Naive B cell (primary cell): ENCODE data around the gene TOB1. TPM values are rescaled to one million over a fixed set of nuclear protein-coding genes. Genes with fewer than 3 reads are reported as not detected.
"Not testable (repeated sequence)": the region's sequence is repeated elsewhere in the genome, so short reads cannot be mapped to it uniquely, and the experiment has no call there.

ENCODE experiments used
- ATAC-seq, 2 donors: fragments of 150-1000 bp; cut with Tn5 transposase; 2 replicates each; pipeline ENCODE4 v1.10.0; 2021; ENCODE audit warnings: low read depth in 2 of 2, mild to moderate bottlenecking in 2 of 2, moderate library complexity in 2 of 2
- DNase-seq: peaks from one replicate; pipeline ENCODE4 v3.0.0; 2022
- H3K27ac Mint-ChIP-seq, 6 donors: one replicate each; pipeline ENCODE4 v1.8.0; 2020 to 2022; ENCODE audit warnings: mild to moderate bottlenecking in 6 of 6, mixed read lengths in 6 of 6, moderate library complexity in 5 of 6, inconsistent platforms in 2 of 6
- H3K27me3 Mint-ChIP-seq, 3 donors: one replicate each; pipeline ENCODE4 v1.8.0; 2021 to 2022; ENCODE audit warnings: mixed read lengths in 3 of 3, mild to moderate bottlenecking in 1 of 3
- H3K36me3 Mint-ChIP-seq, 2 donors: one replicate each; pipeline ENCODE4 v1.8.0; 2020 to 2022; ENCODE audit warnings: mixed read lengths in 2 of 2, inconsistent platforms in 1 of 2, mild to moderate bottlenecking in 1 of 2
- H3K4me1 Mint-ChIP-seq, 3 donors: one replicate each; pipeline ENCODE4 v1.8.0; 2020 to 2022; ENCODE audit warnings: mixed read lengths in 3 of 3, inconsistent platforms in 1 of 3, mild to moderate bottlenecking in 1 of 3, moderate library complexity in 1 of 3
- H3K4me3 Mint-ChIP-seq, 8 donors: one replicate each; pipeline ENCODE4 v1.8.0; 2020 to 2022; ENCODE audit warnings: mild to moderate bottlenecking in 8 of 8, mixed read lengths in 8 of 8, moderate library complexity in 8 of 8, inconsistent platforms in 2 of 8
- H3K9me3 Mint-ChIP-seq, 7 donors: one replicate each; pipeline ENCODE4 v1.8.0; 2020 to 2022; ENCODE audit warnings: mixed read lengths in 7 of 7, mild to moderate bottlenecking in 5 of 7, inconsistent platforms in 2 of 7, moderate library complexity in 1 of 7
- polyA plus RNA-seq, 6 donors: library from polyadenylated mRNA; unstranded; fragments of 300-500 nt; fragmentation: Illumina TruSeq; gene quantifications; one replicate each; pipeline ENCODE4 v1.2.3, GENCODE V29; 2021; ENCODE audit warnings: low read depth in 6 of 6

The TOB1 gene
- polyA plus RNA-seq, 6 donors from 2014 or later = 1.9 to 14.2 (median 9.3) TPM

GRCh38 chr17:50859727-50860126 is 6.4 kb downstream of the TOB1 start:
- ATAC-seq, H3K36me3 Mint-ChIP-seq, H3K9me3 Mint-ChIP-seq, H3K27ac Mint-ChIP-seq, H3K4me3 Mint-ChIP-seq, H3K27me3 Mint-ChIP-seq, DNase-seq: not testable (repeated sequence)
- H3K4me1 Mint-ChIP-seq = peaks cover 5 to 18% (median 12%) of the 10 kb centered on the region in 3 donors

GRCh38 chr17:50858486-50859225 is 7.5 kb downstream of the TOB1 start:
- H3K4me1 Mint-ChIP-seq = peaks cover 5 to 8% (median 6%) of the 10 kb centered on the region in 3 donors

GRCh38 chr17:50856431-50856830 is 9.7 kb downstream of the TOB1 start:
- Mint-ChIP-seq H3K27ac (no peak overlapping the region), H3K4me1 (peaks cover 13 to 15% (median 14%) of the 10 kb centered on the region in 3 donors), H3K4me3 (no peak overlapping the region), H3K27me3 (no peaks in the 10 kb centered on the region), H3K9me3 (no peaks in the 10 kb centered on the region), H3K36me3 (no peaks in the 10 kb centered on the region)
- ATAC-seq (no peak), DNase-seq (no peak)

More at GRCh38 chr17:50858486-50859225, 7.5 kb downstream of the TOB1 start:
- Mint-ChIP-seq H3K36me3 (no peaks in the 10 kb centered on the region), H3K27me3 (no peaks in the 10 kb centered on the region), H3K4me3 (no peak overlapping the region), H3K9me3 (no peaks in the 10 kb centered on the region), H3K27ac (no peak overlapping the region)
- ATAC-seq = no peak
- no peak for DNase-seq

GRCh38 chr17:50855708-50856330 is 10.3 kb downstream of the TOB1 start:
- H3K27me3 Mint-ChIP-seq = no peaks in the 10 kb centered on the region
- H3K9me3 Mint-ChIP-seq = no peaks in the 10 kb centered on the region

GRCh38 chr17:50853781-50854180 is 12.4 kb downstream of the TOB1 start:
- H3K27ac Mint-ChIP-seq = no peak overlapping the region
- H3K9me3 Mint-ChIP-seq = peaks cover 0 to 2% (median 2%) of the 10 kb centered on the region in 7 donors
- peaks cover 0 to 2% of the 10 kb centered on the region in 2 donors for H3K36me3 Mint-ChIP-seq

More at GRCh38 chr17:50855708-50856330, 10.3 kb downstream of the TOB1 start:
- Mint-ChIP-seq H3K27ac (no peak overlapping the region), H3K4me1 (peaks cover 13 to 15% (median 15%) of the 10 kb centered on the region in 3 donors), H3K4me3 (no peak overlapping the region), H3K36me3 (no peaks in the 10 kb centered on the region)
- DNase-seq = no peak
- no peak for ATAC-seq

GRCh38 chr17:50853015-50853615 is 13.0 kb downstream of the TOB1 start:
- Mint-ChIP-seq H3K4me3 (peak overlapping the region in 4 of 8 donors; percentile 53 to 85 (median 78)), H3K27me3 (no peaks in the 10 kb centered on the region)

More at GRCh38 chr17:50853781-50854180, 12.4 kb downstream of the TOB1 start:
- Mint-ChIP-seq H3K4me1 (peaks cover 13 to 15% (median 15%) of the 10 kb centered on the region in 3 donors), H3K4me3 (peak overlapping the region in 1 of 8 donors; percentile 66), H3K27me3 (no peaks in the 10 kb centered on the region)
- ATAC-seq = no peak
- DNase-seq = no peak

GRCh38 chr17:50850640-50851039 is 15.5 kb downstream of the TOB1 start:
- peaks cover 0 to 14% (median 7%) of the 10 kb centered on the region in 7 donors for H3K9me3 Mint-ChIP-seq
- H3K27ac Mint-ChIP-seq = no peak overlapping the region
- H3K27me3 Mint-ChIP-seq = no peaks in the 10 kb centered on the region
- no peak for DNase-seq
- H3K36me3 Mint-ChIP-seq = peaks cover 0 to 9% of the 10 kb centered on the region in 2 donors
- peaks cover 13 to 15% (median 15%) of the 10 kb centered on the region in 3 donors for H3K4me1 Mint-ChIP-seq
- H3K4me3 Mint-ChIP-seq = no peak overlapping the region
- ATAC-seq = no peak

More at GRCh38 chr17:50853015-50853615, 13.0 kb downstream of the TOB1 start:
- Mint-ChIP-seq H3K4me1 (peaks cover 13 to 15% (median 15%) of the 10 kb centered on the region in 3 donors), H3K36me3 (peaks cover 0 to 9% of the 10 kb centered on the region in 2 donors), H3K27ac (peak overlapping the region in 5 of 6 donors; percentile 15 to 96 (median 74)), H3K9me3 (peaks cover 0 to 9% (median 7%) of the 10 kb centered on the region in 7 donors)
- DNase-seq = no peak
- ATAC-seq = no peak

- Mint-ChIP-seq H3K9me3 (peaks cover 0 to 14% (median 7%) of the 10 kb centered on the region in 7 donors), H3K4me3 (no peak overlapping the region), H3K4me1 (peaks cover 13 to 15% (median 15%) of the 10 kb centered on the region in 3 donors), H3K36me3 (peaks cover 0 to 9% of the 10 kb centered on the region in 2 donors), H3K27me3 (no peaks in the 10 kb centered on the region), H3K27ac (peak overlapping the region in 1 of 6 donors; percentile 58)
- DNase-seq (no peak), ATAC-seq (no peak)
Observed at GRCh38 chr17:50848711-50849110, 17.4 kb downstream of the TOB1 start.

- ATAC-seq (no peak), DNase-seq (no peak)
- Mint-ChIP-seq H3K27me3 (no peaks in the 10 kb centered on the region), H3K4me1 (peaks cover 13 to 15% (median 15%) of the 10 kb centered on the region in 3 donors), H3K9me3 (peaks cover 0 to 14% (median 7%) of the 10 kb centered on the region in 7 donors), H3K27ac (no peak overlapping the region), H3K36me3 (peaks cover 0 to 9% of the 10 kb centered on the region in 2 donors), H3K4me3 (no peak overlapping the region)
Observed at GRCh38 chr17:50848039-50848438, 18.1 kb downstream of the TOB1 start.

GRCh38 chr17:50847566-50847965 is 18.6 kb downstream of the TOB1 start:
- ATAC-seq (no peak), DNase-seq (no peak)
- no peak overlapping the region for H3K27ac Mint-ChIP-seq
- H3K4me1 Mint-ChIP-seq = peaks cover 9 to 13% (median 11%) of the 10 kb centered on the region in 3 donors
- H3K9me3 Mint-ChIP-seq = peaks cover 0 to 14% (median 7%) of the 10 kb centered on the region in 7 donors
- H3K27me3 Mint-ChIP-seq = no peaks in the 10 kb centered on the region
- no peak overlapping the region for H3K4me3 Mint-ChIP-seq
- peaks cover 0 to 9% of the 10 kb centered on the region in 2 donors for H3K36me3 Mint-ChIP-seq

GRCh38 chr17:50845240-50846147 is 20.7 kb downstream of the TOB1 start:
- Mint-ChIP-seq H3K4me1 (peaks cover 0 to 4% (median 0%) of the 10 kb centered on the region in 3 donors), H3K9me3 (peaks cover 0 to 14% (median 7%) of the 10 kb centered on the region in 7 donors), H3K36me3 (peaks cover 0 to 9% of the 10 kb centered on the region in 2 donors), H3K4me3 (no peak overlapping the region), H3K27me3 (no peaks in the 10 kb centered on the region), H3K27ac (no peak overlapping the region)
- DNase-seq (no peak), ATAC-seq (no peak)

GRCh38 chr17:50844117-50844700 is 21.9 kb downstream of the TOB1 start:
- ATAC-seq (no peak), DNase-seq (no peak)
- peak overlapping the region in 1 of 6 donors; percentile 37 for H3K27ac Mint-ChIP-seq
- H3K9me3 Mint-ChIP-seq = peaks cover 0 to 14% (median 7%) of the 10 kb centered on the region in 7 donors
- peaks cover 0 to 9% of the 10 kb centered on the region in 2 donors for H3K36me3 Mint-ChIP-seq
- H3K4me3 Mint-ChIP-seq = no peak overlapping the region
- H3K27me3 Mint-ChIP-seq = no peaks in the 10 kb centered on the region
- H3K4me1 Mint-ChIP-seq = peaks cover 0 to 4% (median 0%) of the 10 kb centered on the region in 3 donors
